UCSD-AML1 (cell line): ENCODE data around the gene B3GNT8.
"Not testable (repeated sequence)": the region's sequence is repeated elsewhere in the genome, so short reads cannot be mapped to it uniquely, and the experiment has no call there.

ENCODE experiments used
- DNase-seq: peaks from one replicate; lab custom pipeline; 2025; ENCODE audit not compliant: unreplicated experiment; lab: John Stamatoyannopoulos, UW

B3GNT8 gene

DNA sequence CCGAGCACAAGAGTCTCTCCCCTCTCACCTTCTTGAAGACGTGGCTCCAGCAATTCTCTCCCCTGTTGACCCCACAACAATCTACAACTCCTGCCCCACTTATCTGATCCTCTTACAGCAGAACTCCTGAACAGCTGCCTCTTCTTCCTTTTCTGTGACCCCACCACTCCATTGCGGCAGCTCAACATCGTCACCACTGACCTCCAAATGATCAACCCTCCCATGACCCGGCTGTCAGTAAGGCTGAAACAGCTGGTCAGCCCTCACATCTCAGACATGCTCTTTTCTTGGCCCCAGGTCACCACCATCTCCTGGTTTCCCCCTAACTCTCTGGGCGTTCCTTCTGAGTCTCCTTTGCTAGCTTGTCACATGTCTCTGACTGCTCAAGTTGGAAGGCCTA, 31.8 kb downstream of the B3GNT8 start:
- no peak for DNase-seq

DNA sequence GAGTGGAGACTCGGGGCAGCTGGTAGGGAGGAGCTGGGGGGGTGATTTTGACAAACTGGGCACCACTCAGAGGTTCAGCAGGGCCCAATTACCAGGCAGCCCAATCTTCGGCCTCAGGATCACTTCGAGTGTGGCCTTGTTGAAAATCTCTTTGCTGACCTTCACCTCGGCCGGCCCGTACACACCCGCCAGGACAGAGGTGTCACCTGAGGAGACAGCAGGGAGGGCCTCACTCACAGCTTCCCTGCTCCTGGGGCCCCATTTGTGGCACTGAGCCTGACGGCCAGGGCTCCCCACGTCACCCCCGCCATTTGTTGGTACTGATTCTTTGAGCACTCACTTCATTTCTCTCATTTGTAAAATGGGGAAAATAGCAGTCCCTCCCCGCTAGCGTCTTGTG, 34.4 kb downstream of the B3GNT8 start:
- no peak for DNase-seq

DNA sequence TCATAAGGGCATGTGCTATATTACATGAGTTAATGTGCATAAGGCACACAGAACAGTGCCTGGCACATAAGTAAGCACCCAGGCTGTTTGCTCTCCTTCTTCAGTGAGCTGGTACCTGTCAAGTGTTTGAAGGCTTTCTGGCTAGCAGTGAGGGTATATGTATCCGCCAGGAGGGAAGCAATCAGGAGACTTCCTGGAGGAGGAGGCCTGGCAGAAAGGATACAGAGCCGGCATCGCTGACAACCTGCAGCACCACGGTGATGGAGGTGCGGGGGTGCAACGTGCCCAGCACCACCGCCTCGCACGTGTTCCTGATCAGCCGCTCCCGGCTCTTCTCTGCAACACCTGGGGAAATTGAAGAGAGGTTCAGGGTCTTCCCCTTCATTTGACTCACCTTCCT, 35.6 kb downstream of the B3GNT8 start:
- DNase-seq: no peak

DNA sequence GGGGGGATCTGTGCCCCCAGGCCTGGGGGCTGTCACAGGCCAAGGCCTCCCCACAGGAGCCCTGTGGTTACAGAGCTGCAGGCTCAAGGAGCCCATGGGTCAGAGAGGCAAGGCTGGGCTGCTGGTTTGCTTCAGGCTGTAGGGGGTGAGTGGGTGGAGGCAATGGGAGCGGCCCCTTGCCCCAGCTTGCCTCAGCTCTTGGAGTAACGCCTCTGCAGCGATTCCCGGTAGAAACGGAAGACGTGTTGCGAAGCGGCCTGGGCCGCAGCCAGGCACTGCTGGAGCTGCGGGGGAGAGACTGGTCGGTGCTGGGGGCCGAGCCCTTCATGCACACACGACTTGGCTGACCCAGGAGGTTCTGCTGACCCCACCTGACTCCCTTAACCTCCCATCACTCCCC, 40.7 kb downstream of the B3GNT8 start:
- DNase-seq: no peak

DNA sequence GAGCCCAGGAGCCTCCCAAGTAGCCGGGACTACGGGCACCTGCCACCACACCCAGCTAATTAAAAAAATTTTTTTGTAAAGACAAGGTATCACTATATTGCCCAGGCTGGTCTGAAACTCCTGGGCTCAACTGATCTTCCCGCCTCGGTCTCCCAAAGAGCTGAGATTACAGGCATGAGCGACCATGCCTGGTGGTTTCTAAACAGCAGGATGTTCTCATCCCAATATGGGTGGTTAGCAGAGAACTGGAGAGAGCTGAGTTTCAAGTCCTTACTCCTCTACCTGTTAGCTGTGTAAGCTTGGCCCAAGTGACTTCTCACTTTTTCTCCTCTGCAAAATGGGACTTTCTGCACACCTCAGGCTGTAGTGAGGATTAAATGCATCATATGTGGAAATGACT, 42.8 kb downstream of the B3GNT8 start:
- no peak for DNase-seq

DNA sequence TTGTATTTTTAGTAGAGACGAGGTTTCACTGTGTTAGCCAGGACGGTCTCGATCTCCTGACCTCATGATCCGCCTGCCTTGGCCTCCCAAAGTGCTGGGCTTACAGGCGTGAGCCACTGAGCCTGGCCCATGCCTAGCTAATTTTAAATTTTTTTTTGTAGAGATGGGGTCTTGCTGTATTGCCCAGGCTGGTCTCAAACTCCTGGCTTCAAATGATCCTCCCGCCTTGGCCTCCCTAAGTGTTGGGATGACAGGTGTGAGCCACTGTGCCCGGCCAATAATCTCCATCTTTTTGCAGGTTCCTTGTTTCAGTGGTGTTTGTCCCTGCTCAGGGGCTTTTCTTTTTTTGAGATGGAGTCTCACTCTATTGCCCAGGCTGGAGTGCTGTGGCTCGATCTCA, 45.6 kb downstream of the B3GNT8 start:
- DNase-seq: not testable (repeated sequence)

DNA sequence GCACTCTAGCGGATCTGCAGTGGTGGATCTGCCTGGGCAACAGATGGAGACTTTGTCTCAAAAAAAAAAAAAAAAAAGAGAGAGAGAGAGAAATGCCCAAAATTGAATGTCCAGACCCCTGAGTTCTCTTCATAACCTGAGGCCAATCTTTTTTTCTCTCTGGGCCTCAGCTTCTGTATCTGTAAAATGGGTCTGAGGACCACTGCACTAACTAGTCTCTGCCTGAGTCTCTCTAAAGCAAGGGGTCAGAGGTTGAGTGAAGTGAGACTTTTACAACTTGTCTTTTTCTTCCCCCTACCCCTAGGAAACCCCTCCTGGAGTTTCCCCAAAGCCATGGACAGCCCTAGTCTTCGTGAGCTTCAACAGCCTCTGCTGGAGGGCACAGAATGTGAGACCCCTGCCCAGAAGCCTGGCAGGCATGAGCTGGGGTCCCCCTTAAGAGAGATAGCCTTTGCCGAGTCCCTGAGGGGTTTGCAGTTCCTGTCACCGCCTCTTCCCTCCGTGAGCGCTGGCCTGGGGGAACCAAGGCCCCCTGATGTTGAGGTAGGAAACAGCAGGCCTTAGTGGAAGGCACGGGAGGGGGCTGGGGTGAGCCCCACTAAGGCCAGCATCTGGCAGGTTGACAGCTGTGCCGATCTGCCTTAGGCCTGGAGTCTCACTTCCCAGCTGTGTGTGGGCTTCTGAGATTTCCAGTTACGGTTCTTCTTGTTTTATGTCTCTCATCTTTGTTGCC, 49.0 kb downstream of the B3GNT8 start:
- no peak for DNase-seq

DNA sequence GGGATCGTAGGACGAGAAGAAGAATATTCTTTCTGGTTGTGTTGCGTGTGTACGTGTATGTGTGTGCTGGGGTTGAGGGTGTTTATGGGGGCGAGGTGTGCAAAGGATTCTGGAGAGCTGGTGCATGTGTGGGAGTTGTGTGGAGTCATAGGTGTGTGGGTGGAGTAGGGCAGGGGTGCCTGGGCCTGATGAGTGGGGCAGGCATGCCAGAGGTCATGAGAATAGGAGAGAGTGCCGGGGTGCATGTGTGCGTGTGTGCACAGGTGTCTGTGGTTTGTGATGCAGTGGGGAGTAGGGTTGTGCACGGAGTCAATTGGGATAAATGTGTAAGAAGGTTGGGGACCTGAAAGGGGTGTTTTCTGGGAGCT, 50.2 kb downstream of the B3GNT8 start:
- no peak for DNase-seq

DNA sequence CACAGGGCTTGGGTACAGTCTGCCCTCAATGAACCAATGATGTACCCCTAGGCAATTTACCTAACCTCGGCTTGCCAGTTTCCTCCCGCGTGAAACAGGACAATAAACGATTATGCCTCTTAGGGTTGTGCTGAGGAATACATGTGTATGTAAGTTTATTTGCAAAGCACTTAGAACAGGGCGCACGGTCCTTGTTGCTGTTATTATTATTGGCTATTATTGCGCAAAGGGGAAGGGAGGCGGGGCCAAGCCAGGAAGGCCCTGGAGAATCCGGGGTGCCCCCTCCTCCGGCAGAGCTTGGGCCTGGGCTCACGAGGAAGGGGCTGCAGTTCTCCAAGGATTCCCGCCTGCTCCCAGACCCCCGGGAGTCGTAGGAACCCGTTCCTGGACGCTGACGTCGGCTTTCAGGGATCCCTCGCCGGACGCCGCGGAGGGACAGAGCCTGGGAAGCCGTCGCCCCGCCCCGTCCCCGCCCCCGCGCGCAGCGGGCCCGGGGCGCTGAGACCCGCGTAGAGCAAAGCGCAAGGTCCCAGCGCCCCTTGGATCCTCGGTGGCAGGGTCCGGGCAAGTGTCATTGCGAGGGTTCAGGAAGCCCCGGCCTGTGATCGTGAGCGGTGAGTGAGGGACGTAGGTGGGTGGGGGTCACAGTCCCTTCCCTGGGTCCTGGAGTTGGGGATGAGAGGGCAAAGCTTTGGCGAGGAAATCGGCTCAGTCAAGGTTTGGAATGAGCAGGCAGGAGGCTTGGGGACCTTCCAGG, 50.8 kb downstream of the B3GNT8 start, which contains the start of gene TMEM91:
TMEM91 (plus strand) TSS at position 293 of the 757 bp plus-strand sequence. CDS start 1,777 bp downstream, outside the sequence.
- no peak for DNase-seq
